HG02884 (cell line): ENCODE measurements around the gene GSK3B.

Source experiments
- ATAC-seq: cut with Tn5 transposase; IDR thresholded peaks from one replicate; pipeline ENCODE4 v1.9.1; 2021; ENCODE audit warnings: mild to moderate bottlenecking, moderate library complexity; ENCODE audit not compliant: unreplicated experiment

GSK3B gene

DNA sequence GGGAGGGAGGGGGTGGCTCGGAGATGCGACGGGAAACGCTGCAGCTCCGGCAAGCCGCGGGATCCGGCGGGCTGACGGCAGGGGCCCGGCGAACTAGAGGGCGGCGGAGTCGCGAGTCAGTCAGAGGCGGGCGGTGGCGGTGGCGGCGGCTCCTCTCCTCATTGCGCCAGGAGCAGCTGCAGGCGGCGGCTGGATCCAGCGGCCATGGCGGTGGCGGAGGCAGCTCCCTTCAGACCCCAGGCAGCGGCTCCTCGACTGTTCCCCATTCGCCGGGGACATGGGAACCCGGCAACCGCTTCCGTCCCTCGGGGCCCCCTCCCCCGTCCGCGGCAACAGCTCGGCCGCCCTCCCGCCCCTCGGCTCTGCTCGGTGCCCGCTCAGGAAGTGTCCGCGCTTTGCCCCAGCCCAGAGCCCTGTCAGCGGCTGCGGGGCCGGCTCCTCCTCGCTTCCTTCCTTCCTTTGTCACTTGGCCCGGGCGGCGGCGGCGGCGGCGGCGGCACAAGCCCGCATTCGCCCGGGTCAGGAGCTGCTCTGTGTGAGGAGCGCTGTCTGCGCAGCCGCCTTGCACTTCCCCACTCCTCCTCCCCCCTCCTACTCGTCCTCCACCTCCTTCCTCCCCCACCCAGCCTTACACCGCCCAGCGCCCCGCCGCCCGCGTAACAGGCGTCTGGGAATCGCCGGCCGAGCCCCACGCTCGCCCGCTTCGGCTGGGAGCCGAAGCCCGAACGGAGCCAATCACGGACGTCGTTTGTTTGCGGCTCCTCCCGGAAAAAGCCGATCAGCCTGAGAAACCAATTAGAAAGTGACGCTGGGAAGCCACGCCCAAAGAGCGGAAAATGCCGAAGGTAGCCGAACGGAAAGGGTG is at the start of gene GSK3B:
Gene GSK3B, minus strand, starts transcription at position 537 of the 865 bp plus-strand sequence. CDS start 1,013 bp downstream, outside the sequence.
- peak; percentile 0 for ATAC-seq

GRCh38 chr3:120143676-120144075 is 49.4 kb upstream of the GSK3B start:
- no peak for ATAC-seq

DNA sequence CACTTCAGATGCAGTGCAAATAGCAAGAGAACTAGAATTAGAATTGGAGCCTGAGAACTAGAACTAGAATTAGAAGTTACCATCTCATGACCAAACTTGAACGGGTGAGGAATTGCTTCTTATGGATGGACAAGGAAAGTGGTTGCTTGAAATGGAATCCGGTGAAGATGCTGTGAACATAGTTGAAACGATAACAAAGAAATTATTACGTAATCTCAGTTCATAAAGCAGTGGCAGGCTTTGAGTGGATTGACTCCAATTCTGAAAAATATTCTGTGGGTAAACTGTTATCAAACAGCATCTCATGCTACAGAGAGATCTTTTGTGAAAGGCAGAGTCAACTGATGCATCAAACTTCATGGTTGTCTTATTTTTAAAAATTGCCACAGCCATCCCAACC is 48.0 kb upstream of the GSK3B start:
- no peak for ATAC-seq

DNA sequence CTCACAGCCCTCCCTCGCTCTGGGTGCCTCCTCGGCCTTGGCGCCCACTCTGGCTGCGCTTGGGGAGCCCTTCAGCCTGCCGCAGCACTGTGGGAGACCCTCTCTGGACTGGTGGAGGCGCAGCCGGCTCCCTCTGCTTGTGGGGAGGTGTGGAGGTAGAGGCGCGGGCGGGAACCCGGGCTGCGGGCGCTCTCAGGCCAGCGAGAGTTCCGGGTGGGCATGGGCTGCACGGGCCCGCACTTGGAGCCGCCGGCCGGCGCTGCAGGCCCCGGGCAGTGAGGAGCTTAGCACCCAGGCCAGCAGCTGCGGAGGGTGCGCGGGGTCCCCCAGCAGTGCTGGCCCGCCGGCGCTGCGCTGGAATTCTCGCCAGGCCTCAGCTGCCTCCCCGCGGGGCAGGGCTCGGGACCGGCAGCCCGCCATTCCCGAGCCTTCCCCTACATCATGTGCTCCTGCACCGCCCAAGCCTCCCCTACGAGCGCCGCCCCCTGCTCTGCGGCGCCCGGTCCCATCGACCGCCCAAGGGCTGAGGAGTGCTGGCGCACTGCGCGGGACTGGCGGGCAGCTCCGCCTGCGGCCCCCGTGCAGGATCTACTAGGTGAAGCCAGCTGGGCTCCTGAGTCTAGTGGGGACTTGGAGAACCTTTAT is 46.0 kb upstream of the GSK3B start:
- ATAC-seq: no peak

DNA sequence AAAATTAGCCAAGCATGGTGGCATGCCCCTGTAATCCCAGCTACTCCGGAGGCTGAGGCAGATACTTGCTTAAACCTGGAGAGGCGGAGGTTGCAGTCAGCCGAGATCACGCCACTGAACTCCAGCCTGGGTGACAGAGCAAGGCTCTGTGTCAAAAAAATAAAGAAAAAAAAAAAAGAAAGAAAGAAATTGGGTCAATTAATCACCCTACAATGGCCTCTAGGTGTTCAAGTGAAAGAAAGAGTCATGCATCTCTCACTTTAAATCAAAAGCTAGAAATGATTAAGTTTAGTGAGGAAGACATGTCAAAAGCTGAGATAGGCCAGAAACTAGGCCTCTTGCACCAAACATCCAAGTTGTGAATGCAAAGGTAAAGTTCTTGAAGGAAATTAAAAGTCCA is 44.9 kb upstream of the GSK3B start:
- ATAC-seq: no peak

GRCh38 chr3:120137548-120137947 is 43.3 kb upstream of the GSK3B start:
- ATAC-seq: no peak

DNA sequence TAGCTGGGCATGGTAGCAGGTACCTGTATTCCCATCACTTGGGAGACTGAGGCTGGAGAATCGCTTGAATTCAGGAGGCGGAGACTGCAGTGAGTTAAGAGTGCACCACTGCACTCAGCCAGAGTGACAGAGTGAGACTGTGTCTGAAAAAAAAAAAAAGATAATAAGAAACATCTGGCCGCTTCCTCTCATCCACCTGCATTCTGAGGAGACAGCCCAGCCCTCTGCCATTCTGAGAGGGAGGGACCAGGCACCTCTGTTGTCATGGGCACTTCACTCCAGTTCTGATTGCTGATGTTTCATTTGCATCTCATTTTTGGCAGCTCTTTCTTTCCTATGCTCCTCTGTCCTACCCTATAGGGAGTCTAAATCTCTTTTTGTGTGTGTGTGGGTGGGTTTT is 36.4 kb upstream of the GSK3B start:
- no peak for ATAC-seq

DNA sequence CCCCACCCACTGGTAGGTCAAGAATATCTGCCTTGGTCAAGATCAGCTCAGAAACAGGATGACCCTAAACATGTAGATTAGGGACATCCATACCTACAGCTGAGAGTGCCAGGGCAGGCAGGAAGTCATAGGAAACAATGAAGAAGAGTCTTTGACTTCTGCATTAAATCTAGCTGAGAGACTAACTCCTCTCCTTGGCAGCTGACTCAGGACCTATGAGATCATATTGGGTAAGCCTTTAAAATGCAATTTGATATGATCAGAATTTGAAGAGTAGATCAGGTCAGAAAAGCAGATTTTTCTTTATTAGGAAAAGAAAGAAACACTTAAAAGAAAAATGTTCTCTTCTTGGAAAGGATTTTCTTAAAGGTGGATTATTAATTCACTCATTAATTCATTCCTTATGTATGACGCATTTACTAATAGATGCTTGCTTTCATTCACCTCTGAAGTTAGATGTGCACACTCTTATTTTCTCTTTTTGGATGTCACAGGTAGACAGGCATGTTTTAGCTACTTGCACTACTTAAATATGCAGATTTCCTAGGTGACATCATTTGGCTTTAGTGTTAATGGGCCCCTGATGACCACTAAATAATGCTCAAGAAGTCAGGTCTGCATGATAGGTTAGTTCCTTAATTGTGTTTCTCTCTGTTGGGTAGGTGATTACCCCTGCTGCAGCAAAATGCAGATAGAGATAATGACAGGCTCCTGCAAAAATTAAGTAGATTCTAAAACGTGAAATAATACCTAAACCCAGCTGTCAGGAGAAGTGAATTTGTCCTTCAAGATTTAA is 35.7 kb upstream of the GSK3B start:
- ATAC-seq: no peak

DNA sequence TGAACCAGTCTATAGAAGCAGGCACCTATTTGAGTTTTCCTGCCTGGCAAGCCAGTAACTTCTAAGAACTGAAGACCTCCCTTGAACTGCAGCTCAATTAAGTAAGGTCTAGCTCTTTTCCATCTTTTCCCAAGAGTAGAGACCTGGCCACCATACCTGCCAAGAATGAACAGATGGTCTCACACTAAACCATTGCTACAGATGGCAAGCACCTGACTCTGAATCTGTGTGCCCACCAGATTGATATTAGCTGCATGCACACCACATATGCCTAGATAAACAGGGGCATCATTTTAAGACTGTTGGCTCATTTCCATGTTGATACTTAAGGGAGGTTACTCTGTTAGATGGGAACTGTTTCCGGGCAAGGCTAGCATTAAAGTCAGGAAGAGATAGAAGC is 34.8 kb upstream of the GSK3B start:
- ATAC-seq: no peak

DNA sequence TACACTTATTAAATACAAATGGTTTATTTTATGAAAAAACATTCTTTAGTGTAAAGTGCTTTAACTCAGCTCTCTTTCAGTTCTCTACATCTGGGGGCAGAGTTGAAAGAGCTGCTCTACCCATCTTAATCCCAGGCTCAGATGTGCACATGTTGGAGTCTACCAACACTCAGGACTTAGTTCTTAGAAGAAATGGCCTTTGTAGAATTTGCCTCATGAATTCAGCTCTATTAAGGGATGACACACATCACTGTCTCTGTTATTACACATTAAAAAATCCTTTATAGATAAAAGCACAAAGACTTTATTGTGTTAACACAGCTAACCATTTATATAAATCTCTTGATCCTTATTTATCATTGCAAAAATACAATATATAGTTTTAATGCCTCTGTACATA is 31.7 kb upstream of the GSK3B start:
- no peak for ATAC-seq

DNA sequence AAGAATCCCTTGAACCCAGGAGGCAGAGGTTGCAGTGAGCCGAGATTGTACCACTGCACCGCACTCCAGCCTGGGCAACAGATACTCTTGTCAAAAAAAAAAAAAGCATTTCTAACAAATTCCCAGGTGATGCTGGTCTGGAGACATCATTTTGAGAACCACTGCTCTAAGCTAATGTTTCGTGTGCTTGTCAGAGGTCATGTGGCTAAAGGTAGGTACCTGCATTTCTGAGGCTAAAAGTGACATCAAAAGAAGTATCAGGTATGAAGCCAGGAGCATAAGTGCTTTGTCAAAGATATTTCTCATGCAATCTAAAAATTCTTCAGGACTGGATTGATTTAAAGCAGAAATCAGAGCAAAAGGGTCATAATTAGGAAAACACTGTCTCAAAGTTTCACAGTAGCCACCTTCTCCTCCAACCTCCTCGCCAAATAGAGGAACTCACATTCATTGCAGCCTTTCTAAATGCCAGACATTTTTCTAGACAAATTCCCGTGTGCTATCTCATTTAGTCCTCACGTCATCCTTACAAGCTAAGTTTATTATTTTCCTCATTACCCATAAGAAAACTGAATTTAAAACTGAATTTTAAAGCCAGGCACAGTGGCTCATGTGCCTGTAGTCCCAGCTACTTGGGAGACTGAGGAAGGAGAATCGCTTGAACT is 25.7 kb upstream of the GSK3B start:
- ATAC-seq: no peak

- ATAC-seq: no peak
These were observed 20.7 kb upstream of the GSK3B start for GRCh38 chr3:120114981-120115380.

DNA sequence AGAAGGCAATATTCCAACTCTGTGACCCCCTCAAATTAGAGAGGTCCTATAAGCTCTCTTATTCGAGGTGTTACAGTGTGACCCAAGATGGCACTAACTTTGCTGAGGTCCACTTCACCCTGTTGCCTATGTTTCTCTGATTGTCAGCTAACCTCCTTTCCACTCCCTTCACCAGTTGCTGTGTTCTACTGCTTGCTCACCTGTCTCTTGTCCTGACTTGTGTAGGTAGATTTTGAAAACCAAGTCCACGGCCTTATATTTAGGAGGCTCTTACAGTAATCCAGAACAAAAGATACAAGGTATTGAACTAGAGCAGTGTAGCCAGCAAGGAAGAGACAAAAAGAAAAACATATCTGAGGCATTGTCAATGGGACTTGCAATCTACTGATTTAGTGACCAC is 20.1 kb upstream of the GSK3B start:
- no peak for ATAC-seq

GRCh38 chr3:120113128-120114116 is 19.2 kb upstream of the GSK3B start:
- no peak for ATAC-seq

- ATAC-seq: no peak
These were observed 17.7 kb upstream of the GSK3B start for GRCh38 chr3:120111898-120112297.

GRCh38 chr3:120103276-120103675 is 9.0 kb upstream of the GSK3B start:
- no peak for ATAC-seq

GRCh38 chr3:120102674-120103073 is 8.4 kb upstream of the GSK3B start:
- ATAC-seq: no peak

DNA sequence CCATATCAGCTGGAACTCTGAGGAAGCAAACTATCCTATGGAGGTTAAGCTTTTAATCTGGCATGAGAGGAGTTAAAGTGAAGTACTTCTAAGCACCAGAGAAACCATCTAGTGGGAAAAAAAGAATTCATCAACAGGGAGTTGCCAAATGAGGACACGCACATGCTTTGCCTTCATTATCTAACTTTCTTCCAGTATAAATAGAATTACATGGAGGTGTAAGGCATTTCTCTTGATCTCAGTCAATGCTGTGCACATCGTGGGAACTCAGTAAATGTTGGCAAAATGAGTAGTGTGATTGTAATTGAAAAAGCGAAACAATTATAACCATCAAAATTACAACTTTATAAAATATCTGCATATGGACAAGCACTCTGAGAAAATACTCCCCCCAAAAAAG is 8.0 kb upstream of the GSK3B start:
- ATAC-seq: no peak

DNA sequence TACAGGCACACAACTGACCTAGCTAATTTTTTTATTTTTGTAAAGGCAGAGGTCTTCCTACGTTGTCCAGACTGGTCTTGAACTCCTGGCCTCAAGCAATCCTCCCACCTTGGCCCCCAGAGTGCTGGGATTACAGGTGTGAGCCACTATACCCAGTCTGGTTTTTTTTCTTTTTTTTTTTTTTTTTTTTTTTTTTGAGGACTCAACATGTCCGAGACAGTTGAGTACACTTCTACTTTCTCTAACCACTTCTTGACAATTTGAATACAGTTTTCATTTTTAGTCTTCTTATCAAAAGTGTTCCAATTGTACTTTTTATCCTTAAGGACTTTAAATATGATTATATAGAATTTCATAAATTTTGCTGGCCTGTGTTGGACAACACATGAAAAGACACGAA is 7.4 kb upstream of the GSK3B start:
- ATAC-seq: peak; percentile 51

DNA sequence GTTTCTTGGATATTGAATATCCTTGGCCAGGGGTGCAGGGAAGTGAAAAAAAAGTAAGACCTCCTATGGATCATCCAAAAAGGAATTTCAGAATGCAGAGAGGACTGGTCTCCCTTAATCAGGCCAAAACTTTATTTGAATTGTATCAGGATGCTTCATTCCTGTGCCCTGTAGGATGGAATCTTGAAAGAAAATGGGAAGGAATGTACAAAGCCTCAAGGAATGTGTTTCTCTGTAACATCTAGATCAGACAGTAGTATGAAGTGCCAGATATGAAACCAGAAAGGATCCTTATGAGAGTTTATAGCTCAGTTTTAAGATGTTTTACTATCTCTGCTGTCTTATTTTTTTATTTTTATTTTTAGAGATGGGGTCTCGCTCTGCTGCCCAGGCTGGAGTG is 6.5 kb upstream of the GSK3B start:
- ATAC-seq: no peak
